ENCODE data around the gene MBD1.
"Not testable (repeated sequence)": the region's sequence is repeated elsewhere in the genome, so short reads cannot be mapped to it uniquely, and the experiment has no call there.

MBD1 gene

GRCh38 chr18:50307738-50308470, 26.6 kb upstream of the MBD1 start:
- Histone ChIP-seq H3K27me3 (replicated peaks; ENCODE audit: control insufficient read depth, insufficient read depth, low read length) (peaks cover 2% of the 10 kb centered on the region), H3K9ac (ENCODE audit: low read length) (peak overlapping the region; percentile 79), H3K36me3 (ENCODE audit: control insufficient read depth, insufficient read depth, low read length, severe bottlenecking) (no peaks in the 10 kb centered on the region), H3K4me3 (ENCODE audit: low read length) (peak overlapping the region; percentile 83), H3K9me3 (ENCODE audit: control insufficient read depth, low read length) (peaks cover 6% of the 10 kb centered on the region), H3K4me1 (ENCODE audit: control insufficient read depth, insufficient read depth, low read length) (peaks cover 15% of the 10 kb centered on the region)
- DNase-seq (ENCODE audit: low read depth): peak; percentile 97

GRCh38 chr18:50307400-50307737, 26.0 kb upstream of the MBD1 start:
- Histone ChIP-seq H3K9me3 (ENCODE audit: control insufficient read depth, low read length) (peaks cover 9% of the 10 kb centered on the region), H3K4me1 (ENCODE audit: control insufficient read depth, insufficient read depth, low read length) (peaks cover 15% of the 10 kb centered on the region)

GRCh38 chr18:50306944-50307343, 25.6 kb upstream of the MBD1 start:
- Histone ChIP-seq H3K9me3 (ENCODE audit: control insufficient read depth, low read length) (peaks cover 9% of the 10 kb centered on the region), H3K27me3 (replicated peaks; ENCODE audit: control insufficient read depth, insufficient read depth, low read length) (peaks cover 6% of the 10 kb centered on the region), H3K9ac (ENCODE audit: low read length) (peak overlapping the region; percentile 79), H3K4me3 (ENCODE audit: low read length) (peak overlapping the region; percentile 83), H3K36me3 (ENCODE audit: control insufficient read depth, insufficient read depth, low read length, severe bottlenecking) (no peaks in the 10 kb centered on the region), H3K4me1 (ENCODE audit: control insufficient read depth, insufficient read depth, low read length) (peaks cover 15% of the 10 kb centered on the region)
- DNase-seq (ENCODE audit: low read depth): no peak

More at GRCh38 chr18:50307400-50307737, 26.0 kb upstream of the MBD1 start:
- Histone ChIP-seq H3K9ac (ENCODE audit: low read length) (peak overlapping the region; percentile 79), H3K27me3 (replicated peaks; ENCODE audit: control insufficient read depth, insufficient read depth, low read length) (peaks cover 6% of the 10 kb centered on the region), H3K36me3 (ENCODE audit: control insufficient read depth, insufficient read depth, low read length, severe bottlenecking) (no peaks in the 10 kb centered on the region), H3K4me3 (ENCODE audit: low read length) (peak overlapping the region; percentile 83)
- no peak for DNase-seq (ENCODE audit: low read depth)

- no peak for DNase-seq (ENCODE audit: low read depth)
- Histone ChIP-seq H3K36me3 (ENCODE audit: control insufficient read depth, insufficient read depth, low read length, severe bottlenecking) (no peaks in the 10 kb centered on the region), H3K4me3 (ENCODE audit: low read length) (no peak overlapping the region), H3K27me3 (replicated peaks; ENCODE audit: control insufficient read depth, insufficient read depth, low read length) (peaks cover 18% of the 10 kb centered on the region), H3K4me1 (ENCODE audit: control insufficient read depth, insufficient read depth, low read length) (no peaks in the 10 kb centered on the region), H3K9ac (ENCODE audit: low read length) (no peak overlapping the region), H3K9me3 (ENCODE audit: control insufficient read depth, low read length) (peaks cover 16% of the 10 kb centered on the region)
Observed at GRCh38 chr18:50301074-50301473, 19.8 kb upstream of the MBD1 start.

GRCh38 chr18:50299626-50300388, 18.5 kb upstream of the MBD1 start:
- Histone ChIP-seq H3K27me3 (replicated peaks; ENCODE audit: control insufficient read depth, insufficient read depth, low read length) (peaks cover 18% of the 10 kb centered on the region), H3K9me3 (ENCODE audit: control insufficient read depth, low read length) (peaks cover 12% of the 10 kb centered on the region), H3K36me3 (ENCODE audit: control insufficient read depth, insufficient read depth, low read length, severe bottlenecking) (no peaks in the 10 kb centered on the region), H3K4me1 (ENCODE audit: control insufficient read depth, insufficient read depth, low read length) (no peaks in the 10 kb centered on the region), H3K4me3 (ENCODE audit: low read length) (no peak overlapping the region), H3K9ac (ENCODE audit: low read length) (no peak overlapping the region)
- no peak for DNase-seq (ENCODE audit: low read depth)

- H3K36me3 ChIP-seq (ENCODE audit: control insufficient read depth, insufficient read depth, low read length, severe bottlenecking): no peaks in the 10 kb centered on the region
- no peak for DNase-seq (ENCODE audit: low read depth)
- peaks cover 18% of the 10 kb centered on the region for H3K27me3 ChIP-seq (replicated peaks; ENCODE audit: control insufficient read depth, insufficient read depth, low read length)
- no peaks in the 10 kb centered on the region for H3K4me1 ChIP-seq (ENCODE audit: control insufficient read depth, insufficient read depth, low read length)
- peak overlapping the region; percentile 83 for H3K4me3 ChIP-seq (ENCODE audit: low read length)
- H3K9me3 ChIP-seq (ENCODE audit: control insufficient read depth, low read length): peaks cover 12% of the 10 kb centered on the region
- no peak overlapping the region for H3K9ac ChIP-seq (ENCODE audit: low read length)
Observed at GRCh38 chr18:50298443-50299284, 17.3 kb upstream of the MBD1 start.

GRCh38 chr18:50297621-50298442, 16.5 kb upstream of the MBD1 start:
- peaks cover 15% of the 10 kb centered on the region for H3K27me3 ChIP-seq (replicated peaks; ENCODE audit: control insufficient read depth, insufficient read depth, low read length)
- H3K9me3 ChIP-seq (ENCODE audit: control insufficient read depth, low read length): peaks cover 11% of the 10 kb centered on the region
- H3K36me3 ChIP-seq (ENCODE audit: control insufficient read depth, insufficient read depth, low read length, severe bottlenecking): no peaks in the 10 kb centered on the region
- H3K4me1 ChIP-seq (ENCODE audit: control insufficient read depth, insufficient read depth, low read length): no peaks in the 10 kb centered on the region
- H3K9ac ChIP-seq (ENCODE audit: low read length): peak overlapping the region; percentile 64
- peak; percentile 76 for DNase-seq (ENCODE audit: low read depth)
- H3K4me3 ChIP-seq (ENCODE audit: low read length): peak overlapping the region; percentile 83

GRCh38 chr18:50293039-50293438, 11.7 kb upstream of the MBD1 start:
- Histone ChIP-seq H3K4me1 (ENCODE audit: control insufficient read depth, insufficient read depth, low read length) (peaks cover 3% of the 10 kb centered on the region), H3K27me3 (replicated peaks; ENCODE audit: control insufficient read depth, insufficient read depth, low read length) (peaks cover 6% of the 10 kb centered on the region), H3K9me3 (ENCODE audit: control insufficient read depth, low read length) (peaks cover 6% of the 10 kb centered on the region), H3K4me3 (ENCODE audit: low read length) (no peak overlapping the region), H3K9ac (ENCODE audit: low read length) (no peak overlapping the region), H3K36me3 (ENCODE audit: control insufficient read depth, insufficient read depth, low read length, severe bottlenecking) (no peaks in the 10 kb centered on the region)
- no peak for DNase-seq (ENCODE audit: low read depth)

- Histone ChIP-seq H3K4me3 (ENCODE audit: low read length) (no peak overlapping the region), H3K9ac (ENCODE audit: low read length) (no peak overlapping the region), H3K36me3 (ENCODE audit: control insufficient read depth, insufficient read depth, low read length, severe bottlenecking) (peaks cover 3% of the 10 kb centered on the region), H3K4me1 (ENCODE audit: control insufficient read depth, insufficient read depth, low read length) (peaks cover 3% of the 10 kb centered on the region), H3K27me3 (replicated peaks; ENCODE audit: control insufficient read depth, insufficient read depth, low read length) (peaks cover 6% of the 10 kb centered on the region), H3K9me3 (ENCODE audit: control insufficient read depth, low read length) (no peaks in the 10 kb centered on the region)
- DNase-seq (ENCODE audit: low read depth): no peak
Observed at GRCh38 chr18:50289108-50289443, 7.8 kb upstream of the MBD1 start.

GRCh38 chr18:50288348-50289107, 7.2 kb upstream of the MBD1 start:
- not testable (repeated sequence) for H3K36me3 ChIP-seq (ENCODE audit: control insufficient read depth, insufficient read depth, low read length, severe bottlenecking); DNase-seq (ENCODE audit: low read depth); H3K9me3 ChIP-seq (ENCODE audit: control insufficient read depth, low read length); H3K4me1 ChIP-seq (ENCODE audit: control insufficient read depth, insufficient read depth, low read length); H3K27me3 ChIP-seq (replicated peaks; ENCODE audit: control insufficient read depth, insufficient read depth, low read length)
- Histone ChIP-seq H3K4me3 (ENCODE audit: low read length) (peak overlapping the region; percentile 93), H3K9ac (ENCODE audit: low read length) (peak overlapping the region; percentile 94)
